Measurements from ENCODE around the gene C10orf71.

Gene C10orf71

DNA sequence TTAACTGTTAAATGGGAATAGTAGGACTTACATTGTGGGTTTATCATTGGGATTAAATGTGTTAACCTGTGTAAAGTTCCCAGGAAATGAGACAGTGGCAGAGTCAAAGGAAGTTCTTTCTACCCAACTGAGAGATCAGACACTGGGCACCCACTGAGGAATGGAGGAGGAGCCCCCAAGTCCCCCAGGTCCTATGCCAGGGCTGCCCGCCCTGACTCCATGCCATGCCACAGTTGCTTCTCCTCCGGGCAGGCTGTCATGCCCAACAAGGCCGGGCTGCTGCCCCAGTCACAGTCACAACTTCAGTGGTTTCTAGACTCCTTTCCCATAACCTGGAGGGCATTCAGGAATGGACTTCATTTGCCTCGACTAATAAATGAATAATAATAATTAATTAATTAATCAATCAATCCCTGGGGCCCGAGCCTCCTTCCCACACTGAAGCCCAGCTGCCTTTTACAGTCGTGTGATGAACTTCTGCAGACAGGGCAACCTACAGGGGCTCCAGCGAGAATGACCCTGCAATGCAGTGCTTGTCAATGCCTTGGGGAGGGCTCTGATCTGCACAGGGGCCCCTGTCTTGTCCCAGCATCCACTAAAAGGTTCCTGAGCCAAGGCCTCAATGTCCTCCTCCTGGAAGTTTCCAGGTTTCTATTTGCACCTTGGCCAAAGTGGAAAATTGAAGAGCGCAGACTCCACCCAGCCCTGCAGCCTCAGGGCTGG is 64.5 kb downstream of the C10orf71 start:
- DNase-seq: peak in 4 of 42 donors; percentile 6 to 24 (median 21)
- intact Hi-C loops (cut with DNase I): no loop called here

DNA sequence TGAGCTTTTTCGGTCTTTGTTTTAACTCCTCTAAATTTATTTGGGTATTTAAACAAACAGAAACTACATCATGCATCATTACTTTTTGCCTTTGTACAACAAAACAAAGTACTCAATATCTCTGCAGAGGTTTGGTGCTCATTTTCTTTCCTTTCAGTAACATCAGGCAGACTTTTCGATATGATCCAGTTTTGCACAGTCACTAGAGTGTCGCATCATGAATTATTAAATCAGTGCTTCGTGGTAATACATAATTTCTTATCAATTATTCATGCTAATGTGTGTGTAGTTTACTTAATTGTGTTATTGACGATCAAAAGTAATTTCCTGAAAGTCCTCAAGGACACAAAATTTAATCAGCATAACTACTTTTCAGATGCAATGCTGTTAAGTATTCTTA is 65.1 kb downstream of the C10orf71 start:
- intact Hi-C loops (cut with DNase I): no loop called here
- no peak for DNase-seq

DNA sequence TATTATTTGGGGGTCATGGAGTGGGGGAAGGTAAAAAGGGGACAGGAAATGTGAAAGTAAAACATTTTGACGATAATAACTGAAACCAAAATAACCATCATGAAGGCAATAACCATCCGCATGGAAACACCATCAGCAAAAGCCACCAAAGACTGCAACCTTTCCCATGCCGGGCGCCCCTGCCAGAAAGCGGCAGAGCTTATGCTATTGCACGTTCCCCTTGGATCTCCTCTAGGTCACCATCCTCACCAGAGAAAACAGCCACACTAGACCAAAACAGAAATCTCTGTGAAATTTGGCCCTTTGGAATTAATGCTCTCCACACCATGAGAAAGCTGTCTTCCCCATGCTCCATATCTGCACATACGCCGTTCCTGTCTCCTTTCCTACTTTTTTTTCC is 65.8 kb downstream of the C10orf71 start:
- peak in 5 of 42 donors; percentile 6 to 29 (median 17) for DNase-seq
- intact Hi-C loops (cut with DNase I): no loop called here

DNA sequence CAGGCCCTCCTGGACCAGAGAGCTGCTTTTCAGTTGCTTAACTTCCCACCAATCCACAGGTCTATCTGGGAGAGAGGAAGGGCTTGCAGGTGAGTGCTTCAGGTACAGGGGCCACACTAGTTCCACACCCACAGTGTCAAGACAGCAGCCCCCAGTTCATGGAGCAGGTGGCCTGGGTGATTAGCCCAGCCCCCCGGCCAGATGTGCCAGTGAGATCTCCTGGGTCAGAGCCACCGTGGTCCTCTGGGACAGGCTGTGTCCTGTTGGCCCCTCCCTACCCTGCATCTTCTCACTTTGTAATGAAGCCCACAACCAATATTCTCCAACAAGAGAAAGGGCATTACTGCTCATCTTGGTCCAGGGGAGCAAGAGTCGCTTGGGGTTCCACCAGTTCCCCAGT is 66.3 kb downstream of the C10orf71 start:
- DNase-seq: peak in 4 of 42 donors; percentile 8 to 16 (median 12)
- intact Hi-C loops (cut with DNase I): no loop called here

DNA sequence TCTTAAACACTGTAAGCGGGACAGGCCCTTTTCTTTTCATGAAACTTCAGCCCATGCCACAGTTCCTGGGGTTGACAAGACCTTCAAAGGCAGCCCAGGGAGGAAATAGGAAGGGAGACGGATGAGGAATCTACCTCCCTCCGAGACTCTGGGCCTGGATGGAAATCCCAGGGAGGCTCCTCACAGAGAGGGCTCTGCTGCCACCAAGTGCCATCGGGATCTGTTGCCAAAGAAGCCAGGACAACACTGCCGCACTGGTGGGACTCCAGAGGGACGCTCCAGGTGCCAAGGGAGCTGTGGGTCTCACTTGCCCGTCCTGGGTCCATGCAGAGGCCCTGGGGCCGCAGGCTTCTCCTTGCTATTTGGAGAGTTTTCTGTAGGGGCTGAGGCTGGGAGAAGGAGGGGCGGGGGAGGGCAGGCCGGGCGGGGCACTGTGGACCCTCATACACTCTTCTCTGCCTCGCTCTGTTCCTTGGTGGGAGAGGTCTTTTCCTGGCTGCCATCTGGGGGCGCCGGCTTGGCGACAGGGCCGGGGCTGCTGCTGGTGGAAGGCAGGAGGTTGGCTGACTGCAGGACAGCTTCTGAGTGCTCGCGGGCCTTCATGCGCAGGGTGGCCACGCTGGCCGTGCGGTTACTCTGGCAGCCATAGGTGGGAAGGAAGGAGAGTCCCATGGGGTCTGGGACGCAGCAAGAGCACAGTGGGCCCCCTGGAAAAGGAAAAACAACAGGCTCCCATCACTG is 66.9 kb downstream of the C10orf71 start:
- intact Hi-C loops (cut with DNase I): no loop called here

GRCh38 chr10:49366460-49366859 is 67.5 kb downstream of the C10orf71 start:
- intact Hi-C loops (cut with DNase I): no loop called here
- peak in 2 of 42 donors; percentile 3 to 6 for DNase-seq

More for the DNA sequence above, 66.9 kb downstream of the C10orf71 start:
- peak in 5 of 42 donors; percentile 14 to 35 (median 19) for DNase-seq

GRCh38 chr10:49367600-49367999 is 68.6 kb downstream of the C10orf71 start:
- DNase-seq: peak in 2 of 42 donors; percentile 3 to 14
- intact Hi-C loops (cut with DNase I): no loop called here

- intact Hi-C loops (cut with DNase I): no loop called here
Measured at GRCh38 chr10:49368256-49368655, 69.3 kb downstream of the C10orf71 start.

GRCh38 chr10:49369216-49370162 is 70.5 kb downstream of the C10orf71 start:
- intact Hi-C loops (cut with DNase I): no loop called here
- peak in 4 of 42 donors; percentile 6 to 19 (median 13) for DNase-seq

More at GRCh38 chr10:49368256-49368655, 69.3 kb downstream of the C10orf71 start:
- DNase-seq: peak in 4 of 42 donors; percentile 4 to 16 (median 12)

- intact Hi-C loops (cut with DNase I): no loop called here
Measured at GRCh38 chr10:49370326-49371100, 71.5 kb downstream of the C10orf71 start.

DNA sequence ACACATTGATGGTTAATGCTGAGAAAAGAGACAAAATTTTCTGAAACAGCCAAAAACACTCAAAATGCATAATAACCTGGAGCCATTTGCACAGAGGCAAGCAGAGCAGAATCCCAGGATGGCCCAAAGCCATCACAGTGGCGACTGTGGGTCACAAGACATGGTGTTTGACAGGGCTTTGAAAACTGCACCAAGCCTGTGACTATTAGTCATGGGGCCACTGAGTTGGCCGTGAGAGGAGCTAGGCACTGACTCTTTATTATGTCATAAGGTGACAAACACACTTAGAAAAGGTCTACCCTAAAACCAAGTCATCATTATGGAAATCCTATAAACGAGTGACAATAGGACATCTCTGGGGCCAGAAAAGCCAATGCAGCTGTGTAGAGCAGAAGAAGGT is 73.0 kb downstream of the C10orf71 start:
- DNase-seq: peak in 3 of 42 donors; percentile 14 to 24 (median 17)

More at GRCh38 chr10:49370326-49371100, 71.5 kb downstream of the C10orf71 start:
- DNase-seq: peak in 3 of 42 donors; percentile 1 to 13 (median 11)

DNA sequence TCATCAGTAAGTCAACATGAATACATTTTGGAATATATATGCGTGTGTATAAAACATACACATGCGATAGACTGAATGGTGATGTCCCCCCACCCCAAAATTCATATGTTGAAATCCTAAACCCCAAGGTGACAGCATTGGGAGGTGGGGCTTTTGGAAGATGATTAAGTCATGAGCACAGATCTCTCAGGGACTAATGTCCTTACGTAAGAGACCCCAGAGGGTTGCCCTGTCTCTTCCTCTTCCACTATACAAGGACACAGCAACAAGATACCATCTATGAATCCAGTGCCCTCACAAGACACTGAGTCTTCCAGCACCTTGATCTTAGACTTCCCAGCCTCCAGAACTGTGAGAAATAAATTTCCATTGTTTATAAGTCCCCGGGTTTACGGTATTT is 74.4 kb downstream of the C10orf71 start:
- intact Hi-C loops (cut with DNase I): no loop called here
- no peak for DNase-seq

More for the DNA sequence above, 73.0 kb downstream of the C10orf71 start:
- intact Hi-C loops (cut with DNase I): no loop called here

DNA sequence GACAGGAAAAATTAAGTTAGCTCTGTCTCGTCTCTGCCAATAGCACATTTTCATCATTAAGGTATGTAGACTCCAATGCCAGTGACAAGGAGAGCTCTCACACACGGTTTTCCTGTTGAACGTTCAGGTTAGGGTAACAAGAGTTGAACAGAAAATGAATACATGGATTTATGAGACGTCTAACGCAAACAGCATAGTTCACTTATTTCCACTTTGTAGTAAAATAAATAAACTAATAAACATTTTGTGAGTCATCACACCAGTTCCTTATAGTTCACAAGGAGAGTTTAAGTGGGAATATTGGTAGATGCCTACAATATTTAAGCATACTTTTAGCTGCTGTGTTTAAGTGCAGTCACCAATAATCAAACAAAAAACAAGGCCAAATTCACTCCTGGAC is 75.8 kb downstream of the C10orf71 start:
- no peak for DNase-seq

GRCh38 chr10:49375611-49376010 is 76.6 kb downstream of the C10orf71 start:
- intact Hi-C loops (cut with DNase I): no loop called here
- DNase-seq: peak in 3 of 42 donors; percentile 0 to 8 (median 8)

More for the DNA sequence above, 75.8 kb downstream of the C10orf71 start:
- intact Hi-C loops (cut with DNase I): no loop called here
